ENCODE results near the gene LLGL2. TPM values are rescaled to one million over a fixed set of nuclear protein-coding genes. Genes with fewer than 3 reads are reported as not detected.

LLGL2 gene
- total RNA-seq, 2 donors from 2014 or later: 4.1 to 8.5 TPM

DNA sequence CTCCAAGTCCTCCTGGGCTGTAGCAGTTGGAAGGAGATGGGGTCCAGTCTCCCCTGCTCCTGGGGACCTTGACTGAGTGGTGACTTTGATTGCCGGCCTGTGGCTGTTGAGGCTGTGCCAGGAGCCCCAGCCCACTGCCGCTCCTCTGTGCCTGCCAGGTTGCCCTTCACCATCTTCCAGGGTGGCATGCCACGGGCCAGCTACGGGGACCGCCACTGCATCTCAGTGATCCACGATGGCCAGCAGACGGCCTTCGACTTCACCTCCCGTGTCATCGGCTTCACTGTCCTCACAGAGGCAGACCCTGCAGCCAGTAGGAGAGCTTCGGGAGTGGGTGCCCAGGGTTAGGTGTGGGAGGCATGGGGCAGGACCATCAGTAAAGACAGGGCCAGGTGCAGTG, 38.7 kb downstream of the LLGL2 start:
- Histone ChIP-seq H3K9me3 (no peaks in the 10 kb centered on the region), H3K36me3 (peaks cover 20% of the 10 kb centered on the region)
- no peak for DNase-seq (ENCODE audit: low spot score)

DNA sequence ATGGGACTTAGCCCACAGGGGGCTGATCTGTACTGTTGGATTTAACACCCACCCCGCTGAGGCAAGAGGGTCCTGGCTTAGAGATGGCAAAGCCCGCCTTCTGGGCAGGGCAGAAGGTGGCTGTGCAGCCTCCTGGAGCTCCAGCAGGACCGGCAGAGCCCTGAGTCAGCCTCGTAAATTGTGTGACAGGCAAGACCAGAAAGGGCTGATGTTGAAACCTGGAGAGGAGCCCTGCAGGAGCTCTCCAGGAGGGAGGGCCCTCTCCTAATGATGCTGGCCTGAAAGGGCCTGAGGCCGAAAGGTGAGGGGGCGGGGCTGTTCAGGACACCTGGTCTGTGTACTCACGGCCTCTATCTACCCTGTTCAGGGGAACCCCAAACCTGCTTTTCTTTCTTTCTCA, 39.6 kb downstream of the LLGL2 start:
- no peaks in the 10 kb centered on the region for H3K4me1 ChIP-seq
- H3K4me3 ChIP-seq: no peak overlapping the region
- H3K36me3 ChIP-seq: peaks cover 20% of the 10 kb centered on the region
- no peaks in the 10 kb centered on the region for H3K9me3 ChIP-seq
- no peak overlapping the region for H3K27ac ChIP-seq
- DNase-seq (ENCODE audit: low spot score): no peak
- no peaks in the 10 kb centered on the region for H3K27me3 ChIP-seq
- TF ChIP-seq, protein P1, sequence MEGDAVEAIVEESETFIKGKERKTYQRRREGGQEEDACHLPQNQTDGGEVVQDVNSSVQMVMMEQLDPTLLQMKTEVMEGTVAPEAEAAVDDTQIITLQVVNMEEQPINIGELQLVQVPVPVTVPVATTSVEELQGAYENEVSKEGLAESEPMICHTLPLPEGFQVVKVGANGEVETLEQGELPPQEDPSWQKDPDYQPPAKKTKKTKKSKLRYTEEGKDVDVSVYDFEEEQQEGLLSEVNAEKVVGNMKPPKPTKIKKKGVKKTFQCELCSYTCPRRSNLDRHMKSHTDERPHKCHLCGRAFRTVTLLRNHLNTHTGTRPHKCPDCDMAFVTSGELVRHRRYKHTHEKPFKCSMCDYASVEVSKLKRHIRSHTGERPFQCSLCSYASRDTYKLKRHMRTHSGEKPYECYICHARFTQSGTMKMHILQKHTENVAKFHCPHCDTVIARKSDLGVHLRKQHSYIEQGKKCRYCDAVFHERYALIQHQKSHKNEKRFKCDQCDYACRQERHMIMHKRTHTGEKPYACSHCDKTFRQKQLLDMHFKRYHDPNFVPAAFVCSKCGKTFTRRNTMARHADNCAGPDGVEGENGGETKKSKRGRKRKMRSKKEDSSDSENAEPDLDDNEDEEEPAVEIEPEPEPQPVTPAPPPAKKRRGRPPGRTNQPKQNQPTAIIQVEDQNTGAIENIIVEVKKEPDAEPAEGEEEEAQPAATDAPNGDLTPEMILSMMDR (IDR thresholded peaks at IDR 0.05): no peak

More for the DNA sequence above, 38.7 kb downstream of the LLGL2 start:
- H3K4me1 ChIP-seq: no peaks in the 10 kb centered on the region
- H3K27ac ChIP-seq: no peak overlapping the region
- H3K27me3 ChIP-seq: no peaks in the 10 kb centered on the region
- H3K4me3 ChIP-seq: no peak overlapping the region
- TF ChIP-seq, protein P1 (IDR thresholded peaks at IDR 0.05): no peak

DNA sequence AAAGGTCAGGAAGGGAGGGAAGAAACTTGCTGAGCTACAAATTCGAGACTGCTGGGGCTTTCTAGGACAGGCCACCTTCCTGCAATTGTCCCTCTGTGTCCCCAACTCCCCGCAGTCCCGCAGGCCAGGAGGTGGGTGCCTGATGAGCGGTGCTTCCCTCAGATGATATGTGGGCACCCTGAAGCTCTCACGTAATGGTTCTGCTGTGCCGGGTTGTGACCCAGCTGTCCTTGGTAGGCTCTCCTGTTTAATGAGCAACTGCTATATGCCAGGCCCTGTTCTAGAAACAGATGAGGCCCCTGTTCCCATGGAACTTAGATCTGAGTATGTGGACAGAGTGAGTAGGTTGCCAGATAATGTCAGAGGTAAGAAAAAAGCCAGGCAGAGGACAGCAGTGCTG, 40.1 kb downstream of the LLGL2 start:
- DNase-seq (ENCODE audit: low spot score): no peak
- no peaks in the 10 kb centered on the region for H3K9me3 ChIP-seq

DNA sequence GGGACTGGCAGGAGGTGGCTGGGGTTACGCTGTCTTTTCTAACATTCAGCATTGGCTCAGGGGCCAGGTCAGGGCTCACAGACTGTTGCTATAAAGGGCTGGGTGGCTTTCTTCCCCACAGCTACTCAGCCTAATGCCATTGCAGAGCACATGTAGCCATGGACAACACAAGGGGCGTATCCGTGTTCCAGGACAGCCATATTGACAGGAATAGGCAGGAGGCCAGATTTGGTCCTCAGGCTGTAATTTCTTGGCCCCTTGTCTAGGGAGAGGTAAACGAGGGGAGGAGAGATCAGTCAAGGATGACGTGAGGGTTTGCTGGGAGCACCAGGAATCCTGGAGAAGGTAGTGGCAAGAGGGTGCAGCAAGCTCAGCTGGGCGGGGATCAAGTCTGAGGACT, 40.9 kb downstream of the LLGL2 start:
- no peak for DNase-seq (ENCODE audit: low spot score)
- no peaks in the 10 kb centered on the region for H3K9me3 ChIP-seq
- no peaks in the 10 kb centered on the region for H3K27me3 ChIP-seq
- no peak overlapping the region for H3K4me3 ChIP-seq
- peaks cover 20% of the 10 kb centered on the region for H3K36me3 ChIP-seq
- TF ChIP-seq, protein P1 (IDR thresholded peaks at IDR 0.05): no peak
- no peaks in the 10 kb centered on the region for H3K4me1 ChIP-seq
- no peak overlapping the region for H3K27ac ChIP-seq

More for the DNA sequence above, 40.1 kb downstream of the LLGL2 start:
- TF ChIP-seq, protein P1 (IDR thresholded peaks at IDR 0.05): no peak
- H3K4me1 ChIP-seq: no peaks in the 10 kb centered on the region
- H3K4me3 ChIP-seq: no peak overlapping the region
- no peaks in the 10 kb centered on the region for H3K27me3 ChIP-seq
- peaks cover 20% of the 10 kb centered on the region for H3K36me3 ChIP-seq
- no peak overlapping the region for H3K27ac ChIP-seq

DNA sequence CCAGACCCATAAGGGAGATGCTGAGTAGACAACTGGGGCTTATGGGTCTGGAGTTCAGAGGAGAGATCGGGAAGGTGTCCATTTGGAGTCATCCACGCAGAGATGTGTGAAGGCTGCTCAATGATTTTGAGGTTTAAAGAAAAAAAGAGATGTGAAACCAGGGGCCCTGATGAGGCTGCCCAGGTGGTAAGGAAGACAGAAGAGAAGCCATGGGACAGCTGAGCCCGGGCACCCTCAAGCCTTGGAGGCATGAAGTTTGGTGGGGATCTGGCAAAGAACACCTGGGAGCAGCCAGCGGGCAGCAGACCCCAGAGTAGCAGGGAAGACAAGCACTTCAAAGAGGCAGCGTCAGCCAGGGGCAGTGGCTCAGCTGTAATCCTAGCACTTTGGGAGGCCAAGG, 41.3 kb downstream of the LLGL2 start:
- no peak overlapping the region for H3K4me3 ChIP-seq
- DNase-seq (ENCODE audit: low spot score): no peak
- TF ChIP-seq, protein P1 (IDR thresholded peaks at IDR 0.05): no peak
- H3K4me1 ChIP-seq: no peaks in the 10 kb centered on the region
- H3K36me3 ChIP-seq: peaks cover 20% of the 10 kb centered on the region
- H3K27ac ChIP-seq: no peak overlapping the region
- H3K9me3 ChIP-seq: no peaks in the 10 kb centered on the region
- no peaks in the 10 kb centered on the region for H3K27me3 ChIP-seq

Data from right atrium auricular region (tissue), 2 donors.